KMS-11 (cell line): ENCODE data around the gene FOXN1.
"Not testable (repeated sequence)": the region's sequence is repeated elsewhere in the genome, so short reads cannot be mapped to it uniquely, and the experiment has no call there.

Experiments
- H2AFZ ChIP-seq: fragments of 200-600 bp; sonication (generic); 2 replicates; pipeline ENCODE4 v1.6.1; 2016; ENCODE audit warnings: antibody characterized with exemption, mixed run types, low read depth
- H3K27ac ChIP-seq: fragments of 200-600 bp; sonication (generic); 2 replicates; pipeline ENCODE4 v1.6.1; 2016; ENCODE audit warnings: mild to moderate bottlenecking, mixed run types
- H3K27me3 ChIP-seq: fragments of 200-600 bp; sonication (generic); 2 replicates; pipeline ENCODE4 v1.6.1; 2017; ENCODE audit warnings: mild to moderate bottlenecking, low read depth, mixed run types, moderate library complexity; ENCODE audit not compliant: insufficient read depth
- H3K36me3 ChIP-seq: fragments of 200-600 bp; sonication (generic); 2 replicates; pipeline ENCODE4 v1.6.1; 2017; ENCODE audit warnings: mild to moderate bottlenecking, mixed run types; ENCODE audit not compliant: insufficient read depth
- H3K4me1 ChIP-seq: fragments of 200-600 bp; sonication (generic); 2 replicates; pipeline ENCODE4 v1.6.1; 2016; ENCODE audit warnings: mild to moderate bottlenecking, low read depth, mixed run types; ENCODE audit not compliant: poor library complexity, severe bottlenecking
- H3K4me2 ChIP-seq: fragments of 200-600 bp; sonication (generic); 2 replicates; pipeline ENCODE4 v1.7.0; 2016; ENCODE audit warnings: mild to moderate bottlenecking, mixed run types
- H3K4me3 ChIP-seq: fragments of 200-600 bp; sonication (generic); IDR thresholded peaks from 2 replicates; pipeline ENCODE4 v1.6.1; 2017; ENCODE audit warnings: low read depth, low read length, mixed read lengths; ENCODE audit not compliant: insufficient read depth
- H3K79me2 ChIP-seq: fragments of 200-600 bp; sonication (generic); 2 replicates; pipeline ENCODE4 v1.6.1; 2016; ENCODE audit warnings: low read depth, mixed run types; ENCODE audit not compliant: insufficient read depth
- H3K9ac ChIP-seq: fragments of 200-600 bp; sonication (generic); 2 replicates; pipeline ENCODE4 v1.6.1; 2016; ENCODE audit warnings: mild to moderate bottlenecking, mixed run types
- H4K20me1 ChIP-seq: fragments of 200-600 bp; sonication (generic); 2 replicates; pipeline ENCODE4 v1.6.1; 2016; ENCODE audit warnings: mild to moderate bottlenecking, mixed run types; ENCODE audit not compliant: insufficient read depth
- CTCF ChIP-seq: fragments of 200-600 bp; sonication (generic); conservative IDR thresholded peaks from 2 replicates; pipeline ENCODE4 v1.6.1; 2017; ENCODE audit warnings: low read depth, mild to moderate bottlenecking, antibody characterized with exemption, low read length, moderate library complexity, mixed read lengths

The FOXN1 gene

GRCh38 chr17:28520687-28521086 lies 14.5 kb downstream of the FOXN1 start:
- no peak overlapping the region for H3K9ac ChIP-seq
- TF ChIP-seq CTCF: no peak
- H3K27ac ChIP-seq: no peak overlapping the region
- no peaks in the 10 kb centered on the region for H3K79me2 ChIP-seq
- H3K4me3 ChIP-seq: no peak overlapping the region
- peaks cover 21% of the 10 kb centered on the region for H3K27me3 ChIP-seq
- H2AFZ ChIP-seq: no peak overlapping the region
- no peaks in the 10 kb centered on the region for H4K20me1 ChIP-seq
- H3K4me1 ChIP-seq: peaks cover 18% of the 10 kb centered on the region
- no peak overlapping the region for H3K4me2 ChIP-seq
- H3K36me3 ChIP-seq: no peaks in the 10 kb centered on the region

GRCh38 chr17:28521311-28522085 lies 15.3 kb downstream of the FOXN1 start:
- H3K4me1 ChIP-seq: peaks cover 18% of the 10 kb centered on the region
- H3K27me3 ChIP-seq: peaks cover 21% of the 10 kb centered on the region
- no peaks in the 10 kb centered on the region for H3K79me2 ChIP-seq
- no peak overlapping the region for H3K4me3 ChIP-seq
- H3K36me3 ChIP-seq: no peaks in the 10 kb centered on the region
- H4K20me1 ChIP-seq: no peaks in the 10 kb centered on the region
- H2AFZ ChIP-seq: no peak overlapping the region
- H3K9ac ChIP-seq: no peak overlapping the region
- no peak for TF ChIP-seq CTCF
- H3K4me2 ChIP-seq: no peak overlapping the region
- H3K27ac ChIP-seq: no peak overlapping the region

- H3K27me3 ChIP-seq: peaks cover 21% of the 10 kb centered on the region
- H4K20me1 ChIP-seq, H3K9ac ChIP-seq, H3K27ac ChIP-seq, H3K79me2 ChIP-seq, H2AFZ ChIP-seq, H3K36me3 ChIP-seq, H3K4me3 ChIP-seq, H3K4me2 ChIP-seq: not testable (repeated sequence)
- peaks cover 18% of the 10 kb centered on the region for H3K4me1 ChIP-seq
These were observed 16.1 kb downstream of the FOXN1 start for GRCh38 chr17:28522281-28522680.

GRCh38 chr17:28523186-28523585 lies 17.0 kb downstream of the FOXN1 start:
- Histone ChIP-seq H3K4me1 (peaks cover 15% of the 10 kb centered on the region), H3K79me2 (no peaks in the 10 kb centered on the region)

More at GRCh38 chr17:28523186-28523585, 17.0 kb downstream of the FOXN1 start:
- no peak overlapping the region for H3K9ac ChIP-seq
- H3K4me3 ChIP-seq: no peak overlapping the region
- TF ChIP-seq CTCF: no peak
- no peak overlapping the region for H2AFZ ChIP-seq
- no peaks in the 10 kb centered on the region for H3K36me3 ChIP-seq
- H3K4me2 ChIP-seq: no peak overlapping the region
- H3K27ac ChIP-seq: no peak overlapping the region
- no peaks in the 10 kb centered on the region for H4K20me1 ChIP-seq
- H3K27me3 ChIP-seq: peaks cover 21% of the 10 kb centered on the region
